Transverse colon (tissue), 4 donors: ENCODE measurements around the gene CARHSP1. TPM values are rescaled to one million over a fixed set of nuclear protein-coding genes. Genes with fewer than 3 reads are reported as not detected.

Experiments used
- DNase-seq: peaks from one replicate; pipeline ENCODE4 v3.0.0-alpha.2; 2019
- H3K27ac ChIP-seq, 4 donors: fragments of 200-600 bp; sonication (generic); 2 replicates each; pipeline ENCODE4 v1.5.1; 2016 to 2018; ENCODE audit warnings: inconsistent platforms in 4 of 4
- H3K27me3 ChIP-seq: fragments of 200-600 bp; sonication (generic); 2 replicates; pipeline ENCODE4 v1.5.1; 2017; ENCODE audit warnings: inconsistent platforms
- H3K36me3 ChIP-seq, 4 donors: fragments of 200-600 bp; sonication (generic); 2 replicates each; pipeline ENCODE4 v1.5.1; 2017 to 2019; ENCODE audit warnings: inconsistent platforms in 4 of 4
- H3K4me1 ChIP-seq, 4 donors: fragments of 200-600 bp; sonication (generic); 2 replicates each; pipeline ENCODE4 v1.5.1; 2017 to 2020; ENCODE audit warnings: inconsistent platforms in 4 of 4
- H3K4me3 ChIP-seq, 4 donors: fragments of 200-600 bp; sonication (generic); 1 replicate in 1 of 4; 2 replicates in 3 of 4; pipeline versions ENCODE4 v1.5.1 to v1.6.1; 2017 to 2019; ENCODE audit warnings: inconsistent platforms in 4 of 4
- H3K9me3 ChIP-seq, 2 donors: fragments of 200-600 bp; sonication (generic); 2 replicates each; pipeline ENCODE4 v1.5.1; 2017 to 2019; ENCODE audit warnings: inconsistent platforms in 2 of 2
- EP300 ChIP-seq: sonication (generic); formaldehyde crosslinking; IDR thresholded peaks from one replicate; pipeline ENCODE4 v1.6.1; 2017; ENCODE audit warnings: antibody characterized with exemption, low read depth
- POLR2A ChIP-seq: fragments of 450-650 bp; IDR thresholded peaks from one replicate; pipeline ENCODE4 v1.6.1; 2016; ENCODE audit warnings: antibody characterized with exemption, mild to moderate bottlenecking, moderate library complexity
- POLR2AphosphoS5 ChIP-seq, 3 donors: sonication (generic); formaldehyde crosslinking; IDR thresholded peaks; one replicate each; pipeline ENCODE4 v1.6.1; 2016; ENCODE audit warnings: antibody characterized with exemption in 3 of 3
- WGBS, 2 donors: methylation state at CpG; one replicate each; pipeline ENCODE4 v1.1.5; 2018; ENCODE audit warnings: low coverage in 1 of 2; 5-methylcytosine and 5-hydroxymethylcytosine counted together
- in situ Hi-C, 4 donors: fragments of 200-750 bp; cut with MboI; loops; one replicate each; pipeline versions ENCODE4 v1.15.0 to v1.15.1; 2017; ENCODE audit warnings: low sequenced_read_pairs in 3 of 4, low pct_ligation_motif_present in 1 of 4, low pct_unique_long_range_greater_than_20kb in 1 of 4
- intact Hi-C: fragments of 100-400 bp; cut with DNase I; formaldehyde crosslinking; loops from one replicate; pipeline ENCODE4 v1.15.1; 2023; ENCODE audit warnings: low total_unique reads
- total RNA-seq, 4 donors: library from RNA; depleted of rRNA; stranded (reverse); fragments of >200 nt; gene quantifications; one replicate each; pipeline ENCODE4 v1.1.0, GENCODE V29; 2016
- TF ChIP-seq, protein P1 (sequence below), 5 experiments: fragments of 200-600 bp in 3 of 5; fragments of 450-650 bp in 2 of 5; sonication (generic) in 3 of 5; IDR thresholded peaks; 1 replicate in 2 of 5; 2 replicates in 3 of 5; pipeline ENCODE4 v1.5.1; 2016 to 2017; ENCODE audit warnings: antibody characterized with exemption in 5 of 5, inconsistent platforms in 3 of 5, mild to moderate bottlenecking in 2 of 5, moderate library complexity in 1 of 5

Gene CARHSP1
- total RNA-seq, 4 donors from 2014 or later = 11.6 to 61.7 (median 39.6) TPM

DNA sequence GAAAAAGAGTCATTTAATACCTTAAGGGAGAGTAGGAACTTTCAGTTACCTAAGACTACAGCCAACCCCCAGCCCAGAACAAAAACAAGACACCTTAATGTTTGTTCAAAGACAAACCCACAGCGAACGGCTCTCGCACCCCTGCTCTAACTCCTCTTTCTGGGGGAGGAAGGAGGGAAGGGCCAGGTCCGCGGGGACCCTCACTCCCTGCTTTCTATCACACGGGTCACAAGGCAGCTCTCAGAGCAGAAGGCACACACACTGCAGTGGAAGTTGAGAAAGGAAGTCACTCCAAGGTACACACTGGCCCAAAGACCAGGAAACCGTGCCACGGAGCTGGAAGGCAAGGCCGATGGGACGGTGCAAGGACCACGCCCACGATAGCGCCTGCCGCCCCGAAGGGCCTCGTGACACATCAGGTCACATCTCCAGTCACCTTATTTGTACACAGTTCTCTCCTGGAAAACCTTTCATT lies 23.3 kb upstream of the CARHSP1 start:
- no peak for DNase-seq
- H3K36me3 ChIP-seq = peaks cover 0 to 53% (median 23%) of the 10 kb centered on the region in 4 donors

GRCh38 chr16:8890549-8890921 lies 21.7 kb upstream of the CARHSP1 start:
- WGBS, 2 donors = 80 to 91% methylated on average over 3 to 5 of the region's 5 CpGs
- H3K27ac ChIP-seq = no peak overlapping the region
- H3K27me3 ChIP-seq = no peaks in the 10 kb centered on the region
- H3K9me3 ChIP-seq = no peaks in the 10 kb centered on the region
- H3K4me3 ChIP-seq = no peak overlapping the region
- TF ChIP-seq, protein P1, sequence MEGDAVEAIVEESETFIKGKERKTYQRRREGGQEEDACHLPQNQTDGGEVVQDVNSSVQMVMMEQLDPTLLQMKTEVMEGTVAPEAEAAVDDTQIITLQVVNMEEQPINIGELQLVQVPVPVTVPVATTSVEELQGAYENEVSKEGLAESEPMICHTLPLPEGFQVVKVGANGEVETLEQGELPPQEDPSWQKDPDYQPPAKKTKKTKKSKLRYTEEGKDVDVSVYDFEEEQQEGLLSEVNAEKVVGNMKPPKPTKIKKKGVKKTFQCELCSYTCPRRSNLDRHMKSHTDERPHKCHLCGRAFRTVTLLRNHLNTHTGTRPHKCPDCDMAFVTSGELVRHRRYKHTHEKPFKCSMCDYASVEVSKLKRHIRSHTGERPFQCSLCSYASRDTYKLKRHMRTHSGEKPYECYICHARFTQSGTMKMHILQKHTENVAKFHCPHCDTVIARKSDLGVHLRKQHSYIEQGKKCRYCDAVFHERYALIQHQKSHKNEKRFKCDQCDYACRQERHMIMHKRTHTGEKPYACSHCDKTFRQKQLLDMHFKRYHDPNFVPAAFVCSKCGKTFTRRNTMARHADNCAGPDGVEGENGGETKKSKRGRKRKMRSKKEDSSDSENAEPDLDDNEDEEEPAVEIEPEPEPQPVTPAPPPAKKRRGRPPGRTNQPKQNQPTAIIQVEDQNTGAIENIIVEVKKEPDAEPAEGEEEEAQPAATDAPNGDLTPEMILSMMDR (IDR thresholded peaks at IDR 0.05) = no peak
- TF ChIP-seq EP300 (no peak), POLR2AphosphoS5 (IDR thresholded peaks at IDR 0.05) (no peak), POLR2A (no peak)
- intact Hi-C loops = no loop called here
- peaks cover 9 to 14% (median 12%) of the 10 kb centered on the region in 4 donors for H3K4me1 ChIP-seq
- DNase-seq = no peak
- peaks cover 0 to 37% (median 15%) of the 10 kb centered on the region in 4 donors for H3K36me3 ChIP-seq
- in situ Hi-C loops = loop anchor here in 2 of 4 donors (25.0 kb wide), 2 partner anchors 228 to 247 kb away; partner anchors contain the start of gene ABAT (in 1 of the 2)

More for the DNA sequence above, 23.3 kb upstream of the CARHSP1 start:
- H3K4me1 ChIP-seq = peaks cover 0 to 3% (median 0%) of the 10 kb centered on the region in 4 donors
- intact Hi-C loops (no loop called here), in situ Hi-C loops (loop anchor here in 2 of 4 donors (25.0 kb wide), 2 partner anchors 230 to 245 kb away; partner anchors contain the start of gene ABAT (in 1 of the 2))
- H3K4me3 ChIP-seq = no peak overlapping the region
- WGBS, 2 donors = 65 to 80% methylated on average over 1 to 16 of the region's 16 CpGs
- TF ChIP-seq EP300 = no peak
- TF ChIP-seq POLR2A = no peak
- TF ChIP-seq, protein P1 (IDR thresholded peaks at IDR 0.05) = no peak
- TF ChIP-seq POLR2AphosphoS5 (IDR thresholded peaks at IDR 0.05) = no peak
- no peak overlapping the region for H3K27ac ChIP-seq
- H3K9me3 ChIP-seq = no peaks in the 10 kb centered on the region
- H3K27me3 ChIP-seq = no peaks in the 10 kb centered on the region

GRCh38 chr16:8889893-8890548 lies 21.2 kb upstream of the CARHSP1 start:
- in situ Hi-C loops (loop anchor here (10.0 to 25.0 kb wide), 3 partner anchors 225 to 247 kb away; partner anchors contain the start of gene ABAT (in 1 of the 4)), intact Hi-C loops (no loop called here)
- Histone ChIP-seq H3K4me1 (peaks cover 11 to 18% (median 17%) of the 10 kb centered on the region in 4 donors), H3K27ac (no peak overlapping the region), H3K36me3 (peaks cover 0 to 32% (median 13%) of the 10 kb centered on the region in 4 donors), H3K4me3 (no peak overlapping the region), H3K9me3 (no peaks in the 10 kb centered on the region), H3K27me3 (no peaks in the 10 kb centered on the region)
- DNase-seq = no peak
- 80% methylated on average over 14 of the region's 14 CpGs; no CpG with 5 or more reads in 1 of the 2 donors for WGBS, 2 donors
- TF ChIP-seq POLR2AphosphoS5 (IDR thresholded peaks at IDR 0.05) = no peak
- no peak for TF ChIP-seq POLR2A
- no peak for TF ChIP-seq EP300
- TF ChIP-seq, protein P1 (IDR thresholded peaks at IDR 0.05) = no peak
